GM19240 (cell line): ENCODE results near the gene SYNC.
A peak's percentile ranks its signal among the peaks of the same experiment; 100 is the strongest.
"Not testable (repeated sequence)": the region's sequence is repeated elsewhere in the genome, so short reads cannot be mapped to it uniquely, and the experiment has no call there.

Experiments
- DNase-seq: peaks from one replicate; pipeline ENCODE4 v3.0.0; 2011; ENCODE audit warnings: low spot score; ENCODE audit not compliant: insufficient read length

The SYNC gene

DNA sequence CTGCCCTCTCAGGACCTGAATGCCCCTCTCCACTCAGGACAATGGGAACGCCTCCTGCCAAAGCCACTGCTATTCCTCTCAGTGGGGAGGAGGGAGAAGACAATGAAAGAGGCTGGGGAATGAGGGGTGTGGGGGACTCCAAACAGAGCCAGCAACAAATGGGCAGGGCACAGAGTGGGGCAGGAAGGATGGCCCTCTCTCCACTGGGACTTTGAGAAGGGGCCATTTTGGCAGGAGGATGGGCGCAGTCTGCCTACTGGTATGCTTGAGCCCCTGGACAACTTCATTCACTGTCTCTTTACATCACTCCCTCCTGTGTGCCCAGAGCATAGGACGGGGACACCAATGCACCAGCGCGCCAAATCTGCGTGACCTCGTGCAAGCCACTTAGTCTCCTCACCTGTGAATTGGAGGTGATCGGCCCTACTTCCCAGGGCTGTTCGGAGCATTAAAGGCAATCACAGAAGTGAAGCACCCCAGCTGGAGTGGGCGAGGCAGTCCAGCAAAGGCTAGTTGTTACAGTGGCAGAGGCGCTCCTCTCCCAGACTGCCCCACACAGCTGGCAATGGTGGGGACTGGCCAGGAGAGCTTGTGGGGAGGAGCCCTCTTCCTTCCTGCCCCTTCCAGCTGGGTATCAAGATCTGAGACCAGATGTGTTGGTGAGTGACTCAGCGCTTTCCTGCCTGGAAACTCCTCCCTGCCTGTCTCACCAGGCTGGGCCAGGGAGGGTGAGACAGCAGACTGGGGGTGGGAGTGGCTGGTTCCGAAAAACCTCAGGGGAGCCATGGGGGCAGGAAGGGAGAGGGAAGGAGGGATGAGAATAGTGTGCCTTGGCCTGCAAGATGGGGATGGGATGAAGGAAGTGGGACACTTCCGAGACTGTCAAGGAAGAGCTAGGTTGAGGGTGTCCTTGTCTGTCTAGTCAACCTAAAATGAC is 22.4 kb upstream of the SYNC start:
- no peak for DNase-seq

DNA sequence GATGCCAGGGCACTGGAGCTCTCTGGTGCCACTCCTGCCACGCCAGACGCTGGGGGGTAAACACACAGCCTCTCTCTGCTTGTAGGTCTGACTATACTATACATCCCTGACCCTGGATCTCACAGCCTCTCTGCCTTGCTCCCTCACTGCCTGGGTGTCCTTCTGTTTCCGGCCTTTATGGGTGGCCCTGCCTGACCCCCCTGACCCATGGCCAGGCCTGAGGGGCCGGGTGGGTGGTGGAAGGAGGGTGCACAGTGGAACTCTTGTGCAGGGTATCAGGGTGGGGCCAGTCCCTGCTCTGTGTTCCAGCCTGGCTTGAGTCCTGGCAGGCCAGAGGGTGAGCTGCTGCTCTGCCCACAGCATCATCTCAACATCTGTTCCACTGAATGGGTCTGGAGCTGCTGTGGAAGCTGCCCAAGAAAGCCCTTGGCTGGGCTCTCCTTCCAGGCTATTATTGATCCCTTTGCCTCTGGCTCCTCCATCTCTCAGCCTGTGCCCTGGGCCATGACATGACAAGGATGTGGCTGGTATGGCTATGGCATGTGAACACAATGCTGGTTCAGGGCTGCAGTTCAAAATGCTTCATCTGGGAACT is 17.2 kb upstream of the SYNC start:
- no peak for DNase-seq

DNA sequence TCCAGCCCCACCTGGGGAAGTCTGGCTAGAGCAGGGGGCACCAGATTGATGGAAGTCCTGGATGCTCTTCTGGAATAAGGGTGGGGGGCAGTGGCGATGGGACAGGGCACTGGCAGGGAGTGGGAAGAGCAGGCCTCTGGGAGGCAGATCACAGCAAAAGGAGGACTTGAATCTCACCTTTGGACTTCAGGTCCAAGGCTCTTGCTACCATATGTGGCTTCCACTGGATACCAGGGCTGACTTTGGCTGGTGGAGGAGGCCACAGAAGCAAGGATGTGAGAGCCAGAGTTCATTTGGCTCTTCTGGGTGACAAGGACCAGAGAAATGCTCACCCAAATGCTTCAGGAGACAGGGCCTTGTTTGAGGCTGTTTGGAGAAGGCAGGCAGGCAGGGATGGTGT is 16.0 kb upstream of the SYNC start:
- DNase-seq, result no peak

DNA sequence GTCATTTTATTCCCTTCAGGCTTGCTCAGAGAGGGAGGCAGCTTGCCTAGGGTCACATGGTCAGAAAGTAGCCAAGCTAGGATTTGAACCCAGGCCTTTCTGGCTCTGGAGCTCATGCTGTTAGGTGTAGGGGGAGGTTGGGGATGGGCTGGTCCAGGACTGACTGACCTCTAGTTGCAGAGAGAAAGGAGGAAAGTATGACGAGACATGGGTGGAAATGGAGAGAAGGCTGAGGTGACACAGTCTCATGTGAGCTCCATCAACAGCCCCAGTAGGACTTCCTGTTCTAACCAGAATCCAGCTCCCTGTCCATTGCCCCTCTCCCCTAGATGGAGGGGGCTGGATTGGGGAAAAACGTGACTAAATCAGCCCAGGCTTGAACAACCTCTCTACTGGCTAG is 15.5 kb upstream of the SYNC start:
- no peak for DNase-seq

DNA sequence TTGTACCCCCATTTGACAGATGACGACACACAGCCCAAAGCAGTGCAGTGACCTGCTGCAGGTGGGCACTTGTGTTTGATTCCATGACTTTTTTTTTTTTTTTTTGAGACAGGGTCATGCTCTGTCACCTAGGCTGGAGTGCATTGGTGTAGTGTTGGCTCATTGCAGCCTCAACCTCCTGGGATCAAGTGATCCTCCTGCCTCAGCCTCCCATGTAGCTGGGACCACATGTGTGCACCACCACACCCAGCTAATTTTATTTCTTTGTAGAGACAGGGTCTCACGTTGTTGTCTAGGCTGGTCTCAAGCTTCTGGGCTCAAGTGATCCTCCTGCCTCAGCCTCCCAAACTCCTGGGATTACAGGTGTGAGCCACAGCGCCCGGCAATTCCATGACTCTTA is 14.9 kb upstream of the SYNC start:
- DNase-seq, result no peak

DNA sequence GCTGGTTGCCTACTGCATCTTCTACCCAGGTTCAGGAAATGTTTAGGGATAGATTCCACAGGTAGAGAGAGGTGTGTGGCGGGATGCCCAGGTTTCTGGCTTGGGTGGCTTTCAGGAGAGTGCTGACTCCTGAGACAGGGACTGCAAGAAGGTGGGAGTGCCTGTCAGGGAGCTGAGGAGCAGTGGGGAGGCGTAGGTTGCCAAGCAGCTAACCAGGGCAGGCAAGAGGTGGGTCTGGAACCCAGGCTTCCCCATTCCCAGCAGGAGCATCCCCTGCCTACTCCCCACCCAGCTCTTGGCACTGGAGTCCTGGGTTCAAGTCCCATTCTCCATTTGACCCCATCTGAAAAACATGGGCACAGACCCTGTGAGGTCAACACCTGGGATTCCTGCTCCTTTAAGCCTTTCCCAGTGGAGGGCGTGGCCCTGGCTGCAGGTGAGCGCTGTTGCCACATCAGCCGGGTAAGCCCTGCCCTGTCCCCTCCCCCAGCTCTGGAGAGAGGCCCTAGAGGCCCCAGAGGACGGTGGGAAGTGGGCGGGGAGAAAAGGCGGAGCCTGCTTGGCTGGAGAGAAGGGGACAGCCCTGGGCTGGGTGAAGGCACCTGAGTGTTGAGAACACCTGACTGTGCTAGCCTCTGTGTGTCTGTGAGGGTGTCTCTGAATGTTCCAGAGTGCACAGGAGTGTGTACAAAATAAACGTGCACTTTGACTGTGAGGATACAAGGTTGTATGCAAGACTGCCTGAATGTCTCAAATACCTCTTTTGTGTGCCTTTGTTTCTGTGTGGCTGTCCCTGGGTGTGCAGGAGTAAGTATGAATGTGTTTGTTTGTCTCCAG is 14.0 kb upstream of the SYNC start:
- DNase-seq, result peak; percentile 73

DNA sequence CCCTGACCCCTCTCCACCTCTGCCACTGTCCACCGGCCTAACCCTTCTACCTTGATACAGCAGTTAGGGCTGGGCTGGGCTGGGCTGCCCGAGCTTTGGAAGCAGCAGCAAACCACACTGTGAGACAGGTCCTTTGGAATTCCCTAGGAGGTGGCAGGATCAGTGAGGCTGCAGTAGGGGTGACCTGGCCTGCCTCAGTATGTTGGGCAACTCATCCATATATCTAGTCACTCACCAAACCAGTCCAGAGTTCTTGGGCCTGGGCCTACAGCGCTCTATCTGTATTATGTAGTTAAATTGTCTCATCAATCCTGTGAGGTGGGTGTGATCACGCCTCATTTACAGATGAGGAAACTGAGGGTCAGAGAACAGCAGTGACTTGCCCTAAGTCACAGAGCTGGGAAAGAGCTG is 13.3 kb upstream of the SYNC start:
- no peak for DNase-seq

DNA sequence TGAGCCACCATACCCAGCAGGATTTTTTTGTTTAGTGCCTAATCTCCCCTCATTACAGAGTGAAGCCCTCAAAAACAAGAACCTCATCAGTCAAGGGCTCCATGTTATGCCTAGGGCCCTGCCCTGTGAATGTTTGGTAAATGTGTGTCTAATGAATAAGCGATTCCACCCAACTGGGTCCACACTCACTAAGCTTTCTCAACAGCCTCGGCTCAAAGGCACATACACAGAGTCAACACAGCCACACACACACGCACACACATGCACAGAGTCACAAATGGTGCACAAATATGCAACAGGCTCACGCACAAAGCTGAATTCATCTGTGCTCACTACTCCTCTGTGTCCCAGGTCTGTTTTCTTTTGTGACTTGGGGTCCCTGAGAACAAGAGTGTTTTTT is 11.7 kb upstream of the SYNC start:
- no peak for DNase-seq

DNA sequence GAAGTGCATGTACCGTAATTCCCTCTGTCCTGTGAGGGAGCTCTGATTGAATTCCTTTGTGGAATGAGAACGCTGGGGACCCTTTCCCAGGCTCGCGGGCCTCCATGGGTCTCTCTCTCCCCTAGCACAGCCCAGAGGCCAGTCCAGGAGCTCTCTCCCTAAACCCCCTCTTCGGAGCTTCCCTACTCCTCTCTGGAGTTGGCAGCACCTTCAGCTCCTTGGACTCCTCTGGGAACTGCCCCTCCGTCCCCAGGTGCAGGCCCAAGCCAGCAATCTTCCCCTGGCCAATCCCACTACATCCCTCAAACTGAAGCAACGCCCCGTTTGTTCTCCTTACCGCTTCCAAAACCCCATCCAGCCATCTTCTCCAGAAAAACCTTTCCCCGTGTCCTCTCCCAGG is 10.5 kb upstream of the SYNC start:
- no peak for DNase-seq

DNA sequence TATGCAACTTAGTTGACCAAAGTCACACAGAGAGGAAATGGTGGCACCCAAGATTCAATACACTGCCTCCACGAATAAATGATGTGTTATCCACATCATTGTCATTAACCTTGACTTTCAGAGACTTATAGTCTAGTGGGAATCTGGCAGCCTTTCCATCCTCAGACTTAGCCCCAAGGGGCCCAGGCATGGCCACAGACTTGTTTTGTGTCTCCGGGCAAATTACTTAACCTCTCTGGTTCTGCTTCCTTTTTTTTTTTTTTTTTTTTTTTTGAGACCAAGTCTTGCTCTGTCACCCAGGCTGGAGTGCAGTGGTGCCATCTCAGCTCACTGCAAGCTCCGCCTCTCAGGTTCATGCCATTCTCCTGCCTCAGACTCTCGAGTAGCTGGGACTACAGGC is 8.7 kb upstream of the SYNC start:
- not testable (repeated sequence) for DNase-seq

DNA sequence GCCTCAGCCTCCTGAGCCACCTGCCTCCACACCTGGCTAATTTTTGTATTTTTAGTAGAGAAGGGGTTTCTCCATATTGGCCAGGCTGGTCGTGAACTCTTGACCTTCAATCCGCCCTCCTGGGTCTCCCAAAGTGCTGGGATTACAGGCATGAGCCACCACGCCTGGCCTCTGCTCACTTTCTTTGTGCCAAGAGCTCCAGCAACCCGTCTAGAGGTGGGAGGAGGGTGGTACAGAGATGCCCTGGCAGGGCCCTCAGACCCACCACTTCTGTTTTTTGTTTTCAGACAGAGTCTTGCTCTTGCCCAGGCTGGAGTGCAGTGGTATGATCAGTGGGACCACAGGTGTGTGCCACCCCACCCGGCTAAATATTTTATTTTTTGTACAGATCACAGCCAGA is 6.9 kb upstream of the SYNC start:
- no peak for DNase-seq

DNA sequence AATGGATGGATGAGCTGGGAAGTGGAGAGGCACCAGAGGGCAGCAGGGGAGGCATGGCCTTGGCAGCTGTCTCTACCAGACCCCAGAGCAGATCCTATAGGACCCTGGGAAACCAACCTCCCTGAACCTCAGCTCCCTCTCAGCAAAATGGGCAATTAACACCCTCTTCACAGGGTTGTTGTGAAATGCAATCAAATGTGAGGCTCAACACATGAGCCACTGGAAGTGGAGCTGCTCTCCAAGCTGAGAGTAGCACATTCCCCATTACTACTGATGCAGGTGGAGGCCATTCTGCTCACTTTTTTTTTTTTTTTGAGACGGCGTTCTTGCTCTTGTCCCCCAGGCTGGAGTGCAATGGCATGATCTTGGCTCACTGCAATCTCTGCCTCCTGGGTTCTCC is 6.5 kb upstream of the SYNC start:
- no peak for DNase-seq

DNA sequence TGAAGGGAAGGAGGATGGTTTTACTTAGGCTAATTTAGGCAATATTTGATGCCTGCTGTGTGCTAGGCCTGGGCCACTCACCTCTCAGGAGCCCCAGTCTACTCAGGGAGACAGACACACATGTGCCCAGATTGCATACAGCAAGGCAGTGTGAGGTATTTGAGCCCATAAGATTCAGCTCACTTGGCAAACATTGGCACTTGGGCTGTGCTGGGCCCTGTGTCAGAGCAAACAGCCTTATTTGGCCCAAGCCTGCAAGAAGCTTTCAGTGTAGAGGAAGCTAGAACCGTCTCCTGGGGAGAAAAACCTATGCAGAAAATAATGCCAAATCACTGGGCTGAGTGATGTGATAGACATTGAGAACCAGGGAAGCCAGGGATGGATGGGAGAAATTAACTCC is 3.9 kb upstream of the SYNC start:
- DNase-seq, result no peak

DNA sequence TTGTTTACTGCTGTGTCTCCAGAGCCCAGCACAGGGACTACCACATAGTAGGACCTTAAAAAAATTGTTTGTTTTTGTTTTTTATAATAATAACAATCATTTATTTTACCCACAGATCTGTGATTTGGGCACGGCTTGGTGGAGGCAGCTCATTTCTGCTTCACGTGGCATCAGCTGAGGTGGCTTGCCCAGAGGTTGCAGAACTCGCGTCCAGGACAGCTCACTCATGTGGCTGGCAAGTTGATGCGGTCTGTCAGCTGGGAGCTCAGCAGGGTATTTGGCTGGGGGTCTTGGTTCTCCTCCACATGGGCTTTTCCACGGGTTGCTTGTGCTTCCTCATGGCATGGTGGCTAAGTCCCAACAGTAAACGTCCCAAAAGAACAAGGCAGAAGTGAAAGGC is 2.9 kb upstream of the SYNC start:
- no peak for DNase-seq

DNA sequence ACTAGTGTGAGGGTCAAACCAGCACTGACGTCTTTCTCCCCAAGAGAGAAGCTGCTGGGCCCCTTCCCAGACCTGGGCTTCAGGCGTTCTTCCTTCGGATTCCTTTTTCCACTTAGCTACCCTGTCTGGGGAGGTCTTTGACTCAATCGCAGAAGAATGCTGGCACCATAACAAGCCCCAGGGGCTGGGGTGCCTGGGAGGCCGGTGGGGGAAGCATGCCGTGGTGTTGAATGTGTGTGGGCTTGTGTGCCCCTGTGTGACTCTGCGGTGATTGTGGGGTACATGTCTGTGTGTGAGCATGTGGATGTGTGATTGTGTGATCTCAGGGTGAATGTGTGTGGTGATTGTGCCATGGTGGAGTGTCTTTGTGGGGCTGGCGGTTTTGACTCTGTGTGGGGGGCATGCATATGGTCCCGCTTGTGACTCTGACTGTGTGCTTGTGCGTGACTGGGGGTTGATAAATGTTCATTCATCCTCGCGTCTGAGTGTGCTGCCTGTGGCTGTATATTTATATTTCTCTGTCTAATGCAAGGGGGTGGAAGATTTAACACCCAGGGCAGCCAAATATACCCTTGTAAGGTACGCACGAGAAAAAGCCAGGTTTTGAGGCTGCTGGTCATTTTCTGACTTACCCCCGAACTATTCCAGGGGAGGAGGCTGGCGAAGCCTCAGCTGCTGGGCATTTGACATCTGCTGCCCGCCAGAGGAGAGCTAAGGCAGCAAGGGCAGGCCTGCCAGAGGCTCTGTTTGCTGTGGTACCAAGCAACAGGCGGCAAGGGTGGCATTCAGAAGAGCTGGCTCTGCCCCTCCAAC is 1.1 kb upstream of the SYNC start:
- no peak for DNase-seq

DNA sequence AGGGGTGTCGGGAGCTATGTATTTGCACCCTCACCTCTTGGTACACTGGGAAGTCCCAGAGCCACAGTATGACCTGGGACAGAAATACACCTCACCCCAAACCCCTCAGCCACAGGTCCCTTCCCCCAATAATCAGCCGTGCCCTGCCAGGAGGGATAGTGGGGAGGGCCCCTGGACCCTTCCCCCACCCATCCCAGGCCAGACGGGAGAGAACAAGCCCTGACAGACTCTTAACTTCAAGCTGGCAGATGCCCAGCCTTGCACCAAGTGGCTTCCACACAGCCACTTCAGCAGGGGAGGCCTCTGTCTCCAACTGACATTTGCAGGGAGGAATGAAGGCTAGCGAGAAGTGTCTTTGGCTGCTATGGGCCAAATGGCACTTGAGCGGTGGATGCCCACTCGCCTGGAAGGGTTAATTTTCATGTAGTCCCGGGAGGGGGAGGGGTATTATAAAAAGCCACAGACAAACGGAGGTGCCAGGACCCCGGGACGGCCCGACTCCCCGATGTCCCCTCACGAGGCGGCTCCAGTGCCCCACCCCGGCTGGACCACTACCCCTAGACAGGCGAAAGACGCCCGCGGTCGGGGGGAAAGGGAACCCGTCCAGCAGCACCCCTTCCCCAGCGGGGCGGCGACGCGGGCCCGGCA is 495 bp downstream of the SYNC start:
- no peak for DNase-seq

DNA sequence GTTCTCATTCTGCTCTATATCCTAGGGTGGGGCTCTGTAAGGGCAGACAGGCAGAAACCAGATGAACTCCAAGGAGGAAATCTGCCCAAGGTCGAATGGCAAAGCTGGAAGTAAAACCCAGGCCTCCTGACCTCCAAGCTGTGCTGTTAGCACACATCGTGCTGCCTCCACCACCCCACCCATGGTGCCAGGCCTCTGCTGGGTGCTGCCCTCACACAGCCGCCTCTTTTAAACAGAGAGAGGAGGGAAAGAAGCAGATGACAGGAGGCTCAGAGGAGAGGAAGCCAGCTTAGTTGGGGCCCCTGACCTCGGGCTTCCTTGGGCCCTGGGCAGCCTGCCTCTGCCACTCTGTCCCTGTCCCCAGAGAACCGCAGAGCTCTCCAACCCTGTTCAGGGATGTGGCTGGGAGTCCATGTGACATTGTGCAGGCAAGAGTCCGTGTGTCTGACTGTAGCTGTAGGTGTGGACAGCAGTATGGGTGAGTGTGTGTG is 1.1 kb downstream of the SYNC start:
- no peak for DNase-seq

DNA sequence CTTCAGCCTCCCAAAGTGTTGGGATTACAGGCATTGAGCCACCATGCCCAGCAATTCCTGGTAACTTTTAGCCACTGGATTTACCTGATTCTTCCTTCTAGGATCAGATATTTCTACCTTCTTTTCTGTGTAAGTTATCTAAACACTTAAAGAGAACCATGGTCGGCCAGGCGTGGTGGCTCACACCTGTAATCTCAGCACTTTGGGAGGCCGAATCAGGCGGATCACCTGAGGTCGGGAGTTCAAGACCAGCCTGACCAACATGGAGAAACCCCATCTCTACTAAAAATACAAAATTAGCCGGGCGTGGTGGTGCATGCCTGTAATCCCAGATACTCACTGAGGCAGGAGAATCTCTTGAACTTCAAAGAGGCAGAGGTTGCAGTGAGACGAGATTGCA is 5.6 kb downstream of the SYNC start:
- DNase-seq, result not testable (repeated sequence)

DNA sequence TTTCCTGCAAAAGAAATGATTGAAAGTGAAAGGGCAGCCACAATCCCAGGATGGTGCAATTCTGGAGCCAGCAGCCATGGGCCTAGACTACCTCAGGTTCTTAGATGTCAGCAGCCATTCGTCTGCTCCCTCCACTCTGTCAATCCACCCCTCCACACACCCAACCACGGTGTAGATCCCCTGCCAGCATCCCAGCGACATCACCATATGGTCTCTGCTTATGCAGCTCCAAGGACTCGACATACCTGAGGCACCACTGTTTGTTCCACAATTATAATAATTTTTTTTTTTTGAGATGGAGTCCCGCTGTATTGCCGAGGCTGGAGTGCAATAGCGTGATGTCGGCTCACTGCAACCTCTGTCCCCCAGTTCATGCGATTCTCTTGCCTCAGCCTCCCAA is 6.5 kb downstream of the SYNC start:
- no peak for DNase-seq

DNA sequence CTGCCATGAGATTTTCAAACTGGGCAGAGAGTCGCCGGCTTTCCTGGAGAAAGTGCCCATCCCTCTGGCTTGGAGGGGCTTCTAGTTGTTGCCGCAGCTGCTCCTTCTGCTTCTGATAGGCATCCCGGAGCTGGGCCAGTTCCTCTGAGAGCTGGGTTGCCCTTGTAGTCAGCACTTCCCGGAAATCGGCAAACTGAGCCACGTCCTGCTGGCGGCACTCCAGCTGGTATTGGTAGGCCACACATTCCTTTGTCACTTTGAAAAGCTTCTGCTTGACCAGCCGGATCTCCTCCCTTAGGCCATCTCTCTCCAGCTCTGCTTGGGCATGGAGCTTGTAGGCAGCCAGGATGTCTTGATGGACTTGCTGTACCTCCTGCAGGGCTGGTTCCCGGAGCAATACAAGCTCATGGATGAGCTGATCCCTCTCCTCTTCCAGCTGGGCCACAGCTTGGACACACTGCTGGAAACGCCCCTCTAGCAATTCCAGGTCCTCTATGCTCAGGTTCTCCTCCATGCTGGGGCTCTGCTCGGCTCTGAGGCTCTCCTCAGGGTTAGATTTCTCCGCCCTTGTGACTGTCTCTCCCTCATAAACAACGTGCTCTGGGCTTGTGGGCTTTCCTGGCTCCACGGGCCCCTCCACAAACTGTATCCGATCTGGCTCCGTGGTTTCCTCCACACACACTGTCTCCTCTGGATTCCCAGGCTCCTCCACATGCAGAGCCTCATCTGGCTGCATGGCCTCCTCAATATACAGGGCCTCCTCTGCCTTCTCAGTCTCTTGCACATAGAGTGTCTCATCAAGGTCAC is 7.3 kb downstream of the SYNC start:
- no peak for DNase-seq
